ENCODE measurements around the gene GCK.

DNA sequence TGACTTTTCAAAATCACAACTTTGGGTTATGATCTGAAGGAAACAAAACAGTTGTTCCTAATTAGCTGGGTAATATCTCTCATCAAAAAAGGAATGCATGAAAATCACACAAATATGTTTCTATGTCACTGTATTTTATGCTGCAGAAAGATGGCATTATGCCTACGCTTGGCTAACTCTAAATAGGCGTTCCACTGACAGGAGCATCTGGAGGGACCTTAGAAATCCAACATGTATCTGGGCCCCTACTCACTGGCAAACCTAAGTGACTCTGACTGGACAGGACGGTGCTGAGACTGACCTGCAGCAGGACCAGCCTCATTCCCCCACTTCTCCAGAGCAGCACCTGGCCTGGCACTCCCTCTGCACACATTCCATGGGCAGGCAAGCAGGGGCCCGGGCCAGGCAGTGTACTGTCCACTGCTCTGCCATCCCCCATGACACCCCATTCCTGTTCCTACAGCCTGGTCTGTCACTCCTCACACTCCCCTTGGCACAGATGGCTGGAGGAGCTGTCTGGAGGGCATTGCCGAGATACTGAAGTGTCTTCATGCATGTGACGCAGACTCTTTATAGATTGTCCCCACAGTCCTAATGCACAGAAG, 45.5 kb downstream of the GCK start:
- TF ChIP-seq, protein P1, sequence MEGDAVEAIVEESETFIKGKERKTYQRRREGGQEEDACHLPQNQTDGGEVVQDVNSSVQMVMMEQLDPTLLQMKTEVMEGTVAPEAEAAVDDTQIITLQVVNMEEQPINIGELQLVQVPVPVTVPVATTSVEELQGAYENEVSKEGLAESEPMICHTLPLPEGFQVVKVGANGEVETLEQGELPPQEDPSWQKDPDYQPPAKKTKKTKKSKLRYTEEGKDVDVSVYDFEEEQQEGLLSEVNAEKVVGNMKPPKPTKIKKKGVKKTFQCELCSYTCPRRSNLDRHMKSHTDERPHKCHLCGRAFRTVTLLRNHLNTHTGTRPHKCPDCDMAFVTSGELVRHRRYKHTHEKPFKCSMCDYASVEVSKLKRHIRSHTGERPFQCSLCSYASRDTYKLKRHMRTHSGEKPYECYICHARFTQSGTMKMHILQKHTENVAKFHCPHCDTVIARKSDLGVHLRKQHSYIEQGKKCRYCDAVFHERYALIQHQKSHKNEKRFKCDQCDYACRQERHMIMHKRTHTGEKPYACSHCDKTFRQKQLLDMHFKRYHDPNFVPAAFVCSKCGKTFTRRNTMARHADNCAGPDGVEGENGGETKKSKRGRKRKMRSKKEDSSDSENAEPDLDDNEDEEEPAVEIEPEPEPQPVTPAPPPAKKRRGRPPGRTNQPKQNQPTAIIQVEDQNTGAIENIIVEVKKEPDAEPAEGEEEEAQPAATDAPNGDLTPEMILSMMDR (IDR thresholded peaks at IDR 0.05): no peak
- TF ChIP-seq POLR2A (IDR thresholded peaks at IDR 0.05): no peak
